ENCODE results near the gene CLOCK. TPM values are rescaled to one million over a fixed set of nuclear protein-coding genes. Genes with fewer than 3 reads are reported as not detected.

Gene CLOCK
- total RNA-seq, 1 experiment from 2014 or later = 19.4 TPM

- H3K27me3 ChIP-seq (ENCODE audit: insufficient read depth, low read depth) = no peaks in the 10 kb centered on the region
- no peaks in the 10 kb centered on the region for H4K20me1 ChIP-seq (ENCODE audit: insufficient read depth)
- H3F3A ChIP-seq (ENCODE audit: insufficient read depth, low read depth) = no peaks in the 10 kb centered on the region
- H3K4me3 ChIP-seq = no peak overlapping the region
- POLR2A ChIA-PET (ENCODE audit: unreplicated experiment) = no interaction called here
- no TSS peak for BruUV-seq (replicated peaks)
- H3K27ac ChIP-seq = no peak overlapping the region
- DNase-seq = no peak
- H2AFZ ChIP-seq = no peak overlapping the region
- no peaks in the 10 kb centered on the region for H3K4me1 ChIP-seq (replicated peaks; ENCODE audit: insufficient read depth)
- H3K9me2 ChIP-seq (ENCODE audit: insufficient read depth) = no peaks in the 10 kb centered on the region
- intact Hi-C loops (cut with micrococcal nuclease; ENCODE audit: unreplicated experiment) = no loop called here
- no peaks in the 10 kb centered on the region for H3K36me3 ChIP-seq (ENCODE audit: low read depth)
- H3K9me3 ChIP-seq (ENCODE audit: insufficient read depth, low read depth) = no peaks in the 10 kb centered on the region
- H3K4me2 ChIP-seq = no peak overlapping the region
- CTCF ChIA-PET = interaction anchor here (0.6 kb wide), 1 partner anchor 107 kb away, joined by 6 read pairs; no protein-coding TSS in a partner anchor
- no peaks in the 10 kb centered on the region for H3K79me2 ChIP-seq (ENCODE audit: low read depth)
- no peak for TF ChIP-seq EZH2 (IDR thresholded peaks at IDR 0.05; ENCODE audit: low read depth)
- TF ChIP-seq CTCF (conservative IDR thresholded peaks at IDR 0.05) = no peak
These were observed 96.1 kb downstream of the CLOCK start for GRCh38 chr4:55450566-55450965.

GRCh38 chr4:55447831-55448230 is 98.9 kb downstream of the CLOCK start:
- intact Hi-C loops (cut with micrococcal nuclease; ENCODE audit: unreplicated experiment) = loop anchor here (5.0 to 10.0 kb wide), 3 partner anchors 97 to 419 kb away; partner anchors contain the start of gene CLOCK
- H3K36me3 ChIP-seq (ENCODE audit: low read depth) = no peaks in the 10 kb centered on the region
- no peak for DNase-seq
- no peaks in the 10 kb centered on the region for H3K9me3 ChIP-seq (ENCODE audit: insufficient read depth, low read depth)
- H3F3A ChIP-seq (ENCODE audit: insufficient read depth, low read depth) = no peaks in the 10 kb centered on the region
- POLR2A ChIA-PET (ENCODE audit: unreplicated experiment) = no interaction called here
- no peak overlapping the region for H3K4me2 ChIP-seq
- TF ChIP-seq EZH2 (IDR thresholded peaks at IDR 0.05; ENCODE audit: low read depth) = no peak
- no peak for TF ChIP-seq CTCF (conservative IDR thresholded peaks at IDR 0.05)
- H3K4me3 ChIP-seq = no peak overlapping the region
- BruUV-seq (replicated peaks) = no TSS peak
- no peaks in the 10 kb centered on the region for H4K20me1 ChIP-seq (ENCODE audit: insufficient read depth)
- no peak overlapping the region for H2AFZ ChIP-seq
- H3K27me3 ChIP-seq (ENCODE audit: insufficient read depth, low read depth) = no peaks in the 10 kb centered on the region
- no peak overlapping the region for H3K27ac ChIP-seq
- H3K4me1 ChIP-seq (replicated peaks; ENCODE audit: insufficient read depth) = no peaks in the 10 kb centered on the region
- no peaks in the 10 kb centered on the region for H3K9me2 ChIP-seq (ENCODE audit: insufficient read depth)
- CTCF ChIA-PET = no interaction called here
- H3K79me2 ChIP-seq (ENCODE audit: low read depth) = no peaks in the 10 kb centered on the region

GRCh38 chr4:55447108-55447708 is 99.5 kb downstream of the CLOCK start:
- no peak for DNase-seq
- no peak for TF ChIP-seq CTCF (conservative IDR thresholded peaks at IDR 0.05)
- TF ChIP-seq EZH2 (IDR thresholded peaks at IDR 0.05; ENCODE audit: low read depth) = no peak
- intact Hi-C loops (cut with micrococcal nuclease; ENCODE audit: unreplicated experiment) = loop anchor here (5.0 to 10.0 kb wide), 3 partner anchors 98 to 420 kb away; partner anchors contain the start of gene CLOCK
- no peak overlapping the region for H2AFZ ChIP-seq
- H3K4me1 ChIP-seq (replicated peaks; ENCODE audit: insufficient read depth) = no peaks in the 10 kb centered on the region
- no peak overlapping the region for H3K4me3 ChIP-seq
- H3K9me3 ChIP-seq (ENCODE audit: insufficient read depth, low read depth) = no peaks in the 10 kb centered on the region
- H3K79me2 ChIP-seq (ENCODE audit: low read depth) = no peaks in the 10 kb centered on the region
- no peaks in the 10 kb centered on the region for H3K9me2 ChIP-seq (ENCODE audit: insufficient read depth)
- no peak overlapping the region for H3K27ac ChIP-seq
- H4K20me1 ChIP-seq (ENCODE audit: insufficient read depth) = no peaks in the 10 kb centered on the region
- BruUV-seq (replicated peaks) = no TSS peak
- H3K4me2 ChIP-seq = no peak overlapping the region
- ChIA-PET CTCF (interaction anchor here (0.6 kb wide), 1 partner anchor 478 kb away, joined by 3 read pairs; no protein-coding TSS in a partner anchor), POLR2A (ENCODE audit: unreplicated experiment) (no interaction called here)
- H3F3A ChIP-seq (ENCODE audit: insufficient read depth, low read depth) = no peaks in the 10 kb centered on the region
- H3K27me3 ChIP-seq (ENCODE audit: insufficient read depth, low read depth) = no peaks in the 10 kb centered on the region
- H3K36me3 ChIP-seq (ENCODE audit: low read depth) = no peaks in the 10 kb centered on the region
